GM19468 (cell line): ENCODE data around the gene MZB1.

Experiments
- ATAC-seq: cut with Tn5 transposase; IDR thresholded peaks from one replicate; pipeline ENCODE4 v1.9.1; 2021; ENCODE audit warnings: mild to moderate bottlenecking, moderate library complexity, moderate number of reproducible peaks; ENCODE audit not compliant: unreplicated experiment; ENCODE audit errors: extremely low read depth

Gene MZB1

GRCh38 chr5:139342423-139342723 lies 47.3 kb downstream of the MZB1 start:
- ATAC-seq = no peak

- peak; percentile 63 for ATAC-seq
Measured at GRCh38 chr5:139341689-139342422, 47.9 kb downstream of the MZB1 start, which contains the start of gene PAIP2. TSS of gene PAIP2 (plus strand) at chr5:139341854. CDS start at chr5:139363785, 21,931 bp downstream.

- ATAC-seq = no peak
Measured at GRCh38 chr5:139341187-139341688, 48.5 kb downstream of the MZB1 start.

- ATAC-seq = no peak
Measured at GRCh38 chr5:139340051-139340450, 49.7 kb downstream of the MZB1 start.
